GM10847 (cell line): ENCODE data around the gene MTMR10.

Experiments used
- POLR2A ChIP-seq: IDR thresholded peaks from 2 replicates; pipeline ENCODE4 v1.6.1; 2011; ENCODE audit not compliant: insufficient read length; ENCODE audit errors: extremely low read depth

Gene MTMR10

DNA sequence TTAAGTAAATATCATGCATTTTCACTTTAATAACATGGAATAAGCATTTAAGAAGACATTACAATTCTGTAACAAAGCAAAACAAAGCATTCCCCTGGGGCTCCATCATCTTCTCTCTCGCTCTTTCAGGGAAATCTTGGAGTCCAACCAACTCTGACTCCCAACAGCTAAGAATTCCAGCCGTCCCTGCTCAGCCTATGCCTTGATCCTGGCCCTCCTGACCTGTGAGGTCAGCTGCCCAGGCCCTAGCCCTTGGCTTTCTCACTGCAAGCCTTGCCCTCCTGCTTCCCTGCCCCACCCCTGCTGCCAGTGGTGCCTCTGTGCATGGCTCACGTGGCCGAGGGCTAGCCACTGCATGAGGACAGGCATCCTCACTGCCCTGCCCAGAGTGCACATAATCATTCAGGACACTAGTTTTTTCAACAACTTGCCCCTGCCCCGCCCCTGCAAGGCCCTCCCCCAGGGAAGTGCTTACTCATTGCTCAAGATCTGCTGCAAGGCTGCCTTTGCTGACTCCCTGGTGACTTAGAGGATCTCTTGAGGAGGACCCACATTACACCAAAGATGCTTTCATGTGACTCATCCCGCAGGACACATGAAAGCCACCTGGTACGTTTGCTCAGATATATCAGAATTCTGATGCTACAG, 37.6 kb downstream of the MTMR10 start:
- TF ChIP-seq POLR2A = no peak

GRCh38 chr15:30953183-30953582, 38.2 kb downstream of the MTMR10 start:
- no peak for TF ChIP-seq POLR2A

- TF ChIP-seq POLR2A = no peak
These were observed 47.6 kb downstream of the MTMR10 start for GRCh38 chr15:30943654-30944335.

DNA sequence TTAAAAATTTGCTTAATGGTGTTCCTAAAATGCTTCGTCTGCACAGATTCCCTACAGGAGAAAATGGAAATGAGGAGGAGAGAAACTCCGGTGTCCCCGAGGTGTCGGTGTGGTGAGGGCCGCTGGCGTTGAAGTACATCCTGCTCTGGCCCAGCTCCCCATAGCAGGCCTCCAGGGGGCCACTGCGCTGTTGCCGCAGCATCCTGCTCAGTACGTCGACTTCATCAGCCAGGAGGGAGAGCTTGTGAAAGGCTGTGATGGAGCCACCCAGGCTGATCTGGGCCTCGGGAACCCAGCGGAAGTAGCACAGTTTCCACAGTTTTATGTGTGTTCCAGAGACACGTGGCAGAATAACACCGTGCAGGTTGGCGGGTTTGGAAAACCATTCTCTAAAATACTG, 49.9 kb downstream of the MTMR10 start:
- TF ChIP-seq POLR2A = no peak

GRCh38 chr15:30940359-30940758, 51.1 kb downstream of the MTMR10 start:
- TF ChIP-seq POLR2A = no peak

GRCh38 chr15:30939161-30939560, 52.3 kb downstream of the MTMR10 start:
- no peak for TF ChIP-seq POLR2A

DNA sequence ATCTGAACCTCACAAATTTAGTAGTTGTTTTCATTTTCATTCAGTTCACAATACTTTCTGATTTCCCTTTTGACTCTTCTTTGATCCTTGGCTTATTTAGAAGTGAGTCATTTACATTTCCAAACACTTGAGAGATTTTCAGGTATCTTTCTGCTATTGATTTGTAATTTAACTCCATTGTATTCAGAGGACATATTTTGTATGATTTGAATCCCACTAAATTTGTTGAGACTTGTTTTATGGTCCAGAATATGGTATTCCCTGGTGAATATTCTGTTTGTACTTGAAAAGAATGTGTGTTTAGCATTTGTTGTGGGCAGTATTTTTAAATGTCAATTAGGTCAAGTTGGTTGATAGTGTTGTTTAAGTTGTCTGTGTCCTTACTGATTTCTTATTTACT, 58.1 kb downstream of the MTMR10 start:
- no peak for TF ChIP-seq POLR2A

- TF ChIP-seq POLR2A = no peak
These were observed 61.0 kb downstream of the MTMR10 start for GRCh38 chr15:30930422-30930821.

- TF ChIP-seq POLR2A = no peak
These were observed 61.4 kb downstream of the MTMR10 start for GRCh38 chr15:30929982-30930381.

DNA sequence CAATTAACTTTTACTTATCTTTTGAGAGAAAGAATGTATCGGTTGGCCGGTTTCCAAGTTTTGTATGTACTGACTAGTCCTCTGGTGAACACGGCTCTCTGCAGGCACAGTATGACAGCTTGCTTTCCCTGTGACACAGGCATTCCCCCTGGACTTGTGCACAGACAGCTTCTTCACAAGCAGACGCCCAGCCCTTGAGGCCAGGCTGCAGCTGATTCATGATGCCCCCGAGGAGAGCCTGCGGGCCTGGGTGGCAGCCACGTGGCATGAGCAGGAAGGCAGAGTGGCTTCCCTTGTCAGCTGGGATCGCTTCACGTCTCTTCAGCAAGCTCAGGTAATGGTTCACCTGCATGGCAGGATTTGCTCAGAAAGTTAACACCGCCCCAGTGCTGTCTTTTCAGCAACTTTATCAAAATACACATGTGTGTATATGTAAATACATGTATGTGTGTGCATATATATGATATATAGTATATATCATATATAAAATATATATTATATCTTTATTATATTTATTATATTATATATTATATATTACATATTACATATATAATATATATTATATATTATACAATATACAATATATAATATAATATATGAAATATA, 62.3 kb downstream of the MTMR10 start:
- TF ChIP-seq POLR2A = no peak

DNA sequence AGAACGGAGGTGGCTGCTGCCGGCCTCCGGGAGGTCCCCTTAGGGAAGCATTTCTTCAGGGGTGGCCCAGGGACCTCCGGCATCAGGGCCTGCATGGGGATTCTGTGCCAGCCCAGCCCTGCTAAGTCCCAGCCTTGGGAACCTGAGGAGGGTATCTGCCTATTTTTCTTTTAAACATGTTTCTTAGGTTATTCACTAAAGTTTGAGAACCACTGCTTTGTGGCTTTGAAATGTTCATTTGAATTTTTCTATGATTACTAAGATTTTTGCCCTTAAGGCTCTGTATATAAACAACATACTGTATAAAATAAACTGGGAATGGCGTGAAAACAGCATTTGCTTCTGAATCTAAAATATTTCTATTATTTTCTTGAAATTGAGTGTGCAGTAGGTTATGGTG, 63.4 kb downstream of the MTMR10 start:
- TF ChIP-seq POLR2A = no peak

- TF ChIP-seq POLR2A = no peak
These were observed 64.2 kb downstream of the MTMR10 start for GRCh38 chr15:30927148-30927761.

GRCh38 chr15:30926161-30926560, 65.3 kb downstream of the MTMR10 start:
- no peak for TF ChIP-seq POLR2A

- no peak for TF ChIP-seq POLR2A
These were observed 65.7 kb downstream of the MTMR10 start for GRCh38 chr15:30925686-30926085.

GRCh38 chr15:30924353-30924752, 67.1 kb downstream of the MTMR10 start:
- TF ChIP-seq POLR2A = no peak

GRCh38 chr15:30923429-30923828, 68.0 kb downstream of the MTMR10 start:
- no peak for TF ChIP-seq POLR2A

- no peak for TF ChIP-seq POLR2A
These were observed 68.7 kb downstream of the MTMR10 start for GRCh38 chr15:30922480-30923311.
